Measurements from ENCODE around the gene FBXO3. TPM values are rescaled to one million over a fixed set of nuclear protein-coding genes. Genes with fewer than 3 reads are reported as not detected.

The FBXO3 gene
- total and polyA plus RNA-seq, 9 of the 15 experiments (the other 6 are each of a cell fraction or from before 2014, with no cell fraction given), result 11.6 to 59.3 (median 29.2) TPM

GRCh38 chr11:33808228-33808828 lies 34.0 kb upstream of the FBXO3 start (continued):
- TF ChIP-seq WHSC1 (IDR thresholded peaks at IDR 0.05; ENCODE audit: low read length), result no peak
- TF ChIP-seq MITF (IDR thresholded peaks at IDR 0.05), result no peak
- TF ChIP-seq HSF4 (CRISPR knock-in tag; IDR thresholded peaks at IDR 0.05; ENCODE audit: borderline replicate concordance), result no peak
- TF ChIP-seq C11orf30 (IDR thresholded peaks at IDR 0.05; ENCODE audit: low read depth), result peak; percentile 52; the same call in 1 of the 2 replicates
- no peak; the same call in 1 of the 2 replicates for TF ChIP-seq NFIC (IDR thresholded peaks at IDR 0.05)
- no peak for TF ChIP-seq ZEB2 (IDR thresholded peaks at IDR 0.05)
- TF ChIP-seq, protein P1, sequence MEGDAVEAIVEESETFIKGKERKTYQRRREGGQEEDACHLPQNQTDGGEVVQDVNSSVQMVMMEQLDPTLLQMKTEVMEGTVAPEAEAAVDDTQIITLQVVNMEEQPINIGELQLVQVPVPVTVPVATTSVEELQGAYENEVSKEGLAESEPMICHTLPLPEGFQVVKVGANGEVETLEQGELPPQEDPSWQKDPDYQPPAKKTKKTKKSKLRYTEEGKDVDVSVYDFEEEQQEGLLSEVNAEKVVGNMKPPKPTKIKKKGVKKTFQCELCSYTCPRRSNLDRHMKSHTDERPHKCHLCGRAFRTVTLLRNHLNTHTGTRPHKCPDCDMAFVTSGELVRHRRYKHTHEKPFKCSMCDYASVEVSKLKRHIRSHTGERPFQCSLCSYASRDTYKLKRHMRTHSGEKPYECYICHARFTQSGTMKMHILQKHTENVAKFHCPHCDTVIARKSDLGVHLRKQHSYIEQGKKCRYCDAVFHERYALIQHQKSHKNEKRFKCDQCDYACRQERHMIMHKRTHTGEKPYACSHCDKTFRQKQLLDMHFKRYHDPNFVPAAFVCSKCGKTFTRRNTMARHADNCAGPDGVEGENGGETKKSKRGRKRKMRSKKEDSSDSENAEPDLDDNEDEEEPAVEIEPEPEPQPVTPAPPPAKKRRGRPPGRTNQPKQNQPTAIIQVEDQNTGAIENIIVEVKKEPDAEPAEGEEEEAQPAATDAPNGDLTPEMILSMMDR (IDR thresholded peaks at IDR 0.05 in 2 of 3, conservative IDR thresholded peaks at IDR 0.05 in 1 of 3; ENCODE audit: insufficient read depth in 2 of 3, low read depth in 1 of 3, low read length in 3 of 3), result peak; percentile 82 to 92 (median 92)
- no peak for TF ChIP-seq CHCHD3 (CRISPR knock-in tag; IDR thresholded peaks at IDR 0.05)
- TF ChIP-seq MTA2 (IDR thresholded peaks at IDR 0.05; ENCODE audit: low read depth), result no peak
- peak; percentile 50; the same call in 1 of the 2 replicates for TF ChIP-seq DEAF1 (CRISPR knock-in tag; IDR thresholded peaks at IDR 0.05)
- 0 out of 4 replicates have a peak, but pooled peaks of 1 of the 2 experiments have one; percentile 28 for TF ChIP-seq MAZ (CRISPR knock-in tag; conservative IDR thresholded peaks at IDR 0.05 in 1 of 2, IDR thresholded peaks at IDR 0.05 in 1 of 2)
- TF ChIP-seq FOXP4 (CRISPR knock-in tag; IDR thresholded peaks at IDR 0.05; ENCODE audit: borderline replicate concordance), result no peak
- no peak for TF ChIP-seq NR4A1 (CRISPR knock-in tag; IDR thresholded peaks at IDR 0.05)
- no peak for TF ChIP-seq NR4A1 (tag; IDR thresholded peaks at IDR 0.05)
- no peak for TF ChIP-seq NR2F6 (CRISPR knock-in tag; IDR thresholded peaks at IDR 0.05)
- no peak for TF ChIP-seq RBM34 (IDR thresholded peaks at IDR 0.05; ENCODE audit: borderline replicate concordance, insufficient read depth, low read length)
- no peak for TF ChIP-seq YBX1 (IDR thresholded peaks at IDR 0.05)
- no peak for TF ChIP-seq KLF10 (CRISPR knock-in tag; IDR thresholded peaks at IDR 0.05)
- no peak for TF ChIP-seq CHD2 (IDR thresholded peaks at IDR 0.05; ENCODE audit: low read depth, low read length)
- TF ChIP-seq SIN3B (IDR thresholded peaks at IDR 0.05; ENCODE audit: low read depth), result no peak
- TF ChIP-seq ATF1 (CRISPR knock-in tag; IDR thresholded peaks at IDR 0.05), result no peak
- no peak for TF ChIP-seq ATF1 (tag; IDR thresholded peaks at IDR 0.05)
